ENCODE data around the gene UBE2Q1. TPM values are rescaled to one million over a fixed set of nuclear protein-coding genes. Genes with fewer than 3 reads are reported as not detected.

The UBE2Q1 gene
- total and polyA plus RNA-seq, 2 experiments from 2014 or later: 15.5 to 33.0 TPM

GRCh38 chr1:154593390-154593789, 34.9 kb upstream of the UBE2Q1 start:
- peaks cover 2% of the 10 kb centered on the region for H3K27me3 Mint-ChIP-seq (ENCODE audit: insufficient read depth, low read depth, poor library complexity)

GRCh38 chr1:154591206-154591605, 32.7 kb upstream of the UBE2Q1 start:
- no peak overlapping the region for H3K4me3 Mint-ChIP-seq
- TF ChIP-seq ZNF462 (CRISPR knock-in tag; IDR thresholded peaks at IDR 0.05) (no peak), CREB1 (CRISPR knock-in tag; IDR thresholded peaks at IDR 0.05; ENCODE audit: low read depth) (no peak), JUNB (IDR thresholded peaks at IDR 0.05; ENCODE audit: unreplicated experiment) (no peak), REST (IDR thresholded peaks at IDR 0.05; ENCODE audit: unreplicated experiment) (no peak), EZH2phosphoT487 (IDR thresholded peaks at IDR 0.05; ENCODE audit: unreplicated experiment) (no peak), EZH2 (IDR thresholded peaks at IDR 0.05; ENCODE audit: low read depth, unreplicated experiment) (no peak)

More at GRCh38 chr1:154593390-154593789, 34.9 kb upstream of the UBE2Q1 start:
- Histone ChIP-seq H3K4me2 (no peak overlapping the region), H4K20me1 (replicated peaks; ENCODE audit: insufficient read depth) (peaks cover 39% of the 10 kb centered on the region), H2AFZ (no peak overlapping the region), H3K9me2 (ENCODE audit: insufficient read depth) (no peaks in the 10 kb centered on the region), H3K27me3 (ENCODE audit: insufficient read depth) (no peaks in the 10 kb centered on the region), H3K79me2 (replicated peaks; ENCODE audit: insufficient read depth) (no peaks in the 10 kb centered on the region), H3K36me3 (ENCODE audit: insufficient read depth) (peaks cover 90% of the 10 kb centered on the region), H3K4me3 (no peak overlapping the region), H3K4me1 (ENCODE audit: insufficient read depth) (no peaks in the 10 kb centered on the region), H3K27ac (ENCODE audit: low read depth) (no peak overlapping the region), H3F3A (replicated peaks; ENCODE audit: low read depth) (no peaks in the 10 kb centered on the region)
- TF ChIP-seq ZNF331 (CRISPR knock-in tag; IDR thresholded peaks at IDR 0.05; ENCODE audit: low read depth) (no peak), ETS1 (IDR thresholded peaks at IDR 0.05) (no peak), CREB1 (CRISPR knock-in tag; IDR thresholded peaks at IDR 0.05; ENCODE audit: low read depth) (no peak), POLR2AphosphoS5 (IDR thresholded peaks at IDR 0.05; ENCODE audit: low read depth) (no peak)
- H3K36me3 Mint-ChIP-seq (ENCODE audit: low read depth): peaks cover 90% of the 10 kb centered on the region
- no peaks in the 10 kb centered on the region for H3K4me1 Mint-ChIP-seq
- H3K4me3 Mint-ChIP-seq: no peak overlapping the region
- ATAC-seq (no peak), DNase-seq (ENCODE audit: low spot score) (no peak)
- H3K27ac Mint-ChIP-seq: no peak overlapping the region
- no peaks in the 10 kb centered on the region for H3K9me3 Mint-ChIP-seq

More at GRCh38 chr1:154591206-154591605, 32.7 kb upstream of the UBE2Q1 start:
- DNase-seq (ENCODE audit: low spot score) (no peak), ATAC-seq (no peak)
- Mint-ChIP-seq H3K9me3 (no peaks in the 10 kb centered on the region), H3K27me3 (ENCODE audit: insufficient read depth, low read depth, poor library complexity) (peaks cover 2% of the 10 kb centered on the region), H3K36me3 (ENCODE audit: low read depth) (peaks cover 90% of the 10 kb centered on the region), H3K27ac (no peak overlapping the region), H3K4me1 (no peaks in the 10 kb centered on the region)
- Histone ChIP-seq H4K20me1 (replicated peaks; ENCODE audit: insufficient read depth) (peaks cover 42% of the 10 kb centered on the region), H3K4me3 (no peak overlapping the region), H3F3A (replicated peaks; ENCODE audit: low read depth) (no peaks in the 10 kb centered on the region), H3K9me2 (ENCODE audit: insufficient read depth) (no peaks in the 10 kb centered on the region), H3K27me3 (ENCODE audit: insufficient read depth) (no peaks in the 10 kb centered on the region), H2AFZ (no peak overlapping the region), H3K4me1 (ENCODE audit: insufficient read depth) (no peaks in the 10 kb centered on the region), H3K4me2 (no peak overlapping the region), H3K27ac (ENCODE audit: low read depth) (no peak overlapping the region), H3K36me3 (ENCODE audit: insufficient read depth) (peaks cover 93% of the 10 kb centered on the region), H3K79me2 (replicated peaks; ENCODE audit: insufficient read depth) (no peaks in the 10 kb centered on the region)

Measured in GM23338 (cell line).